Endothelial cell of umbilical vein (primary cell): ENCODE results near the gene TRAPPC4. TPM values are rescaled to one million over a fixed set of nuclear protein-coding genes. Genes with fewer than 3 reads are reported as not detected.

Experiments used
- BruUV-seq: library from RNA; stranded (reverse); fragments of 400-500 nt; replicated peaks from 2 replicates; lab custom pipeline; 2021; lab: Mats Ljungman, UMichigan
- CTCF ChIA-PET: fragments of 300-600, 350-600 bp; sonication (Branson Sonifier 250); formaldehyde crosslinking; loops from one replicate; lab custom pipeline; 2021; ENCODE audit warnings: antibody characterized with exemption, inconsistent platforms; lab: Charles Lee
- POLR2A ChIA-PET: fragments of 300-600, 350-600 bp; sonication (Branson Sonifier 250); formaldehyde crosslinking; loops from one replicate; lab custom pipeline; 2021; ENCODE audit warnings: antibody characterized with exemption, inconsistent platforms; lab: Charles Lee
- DNase-seq: peaks from one replicate; pipeline ENCODE4 v3.0.0-alpha.2; 2011; ENCODE audit warnings: low read depth, low spot score
- FAIRE-seq: peaks from 2 replicates; lab custom pipeline; 2011; peaks lifted over from hg19 to GRCh38; lab: Jason Lieb, UNC
- H2AFZ ChIP-seq: 2 replicates; pipeline ENCODE4 v1.6.0; 2012; ENCODE audit warnings: low read depth, low read length, control low read depth, inconsistent platforms
- H3K27ac ChIP-seq: 2 replicates; pipeline ENCODE4 v1.5.1; 2011; ENCODE audit warnings: low read depth, mild to moderate bottlenecking, control low read depth, low read length, moderate library complexity; ENCODE audit not compliant: insufficient read depth
- H3K27me3 ChIP-seq, 2 experiments: 2 replicates each; pipeline versions ENCODE4 v1.6.0 to v1.6.1; 2011; ENCODE audit warnings: low read length in 2 of 2, mixed read lengths in 1 of 2; ENCODE audit not compliant: control insufficient read depth in 2 of 2, insufficient read depth in 2 of 2
- H3K36me3 ChIP-seq, 2 experiments: 2 replicates in 1 of 2; 3 replicates in 1 of 2; pipeline ENCODE4 v1.5.1; 2011; ENCODE audit warnings: low read length in 2 of 2, mild to moderate bottlenecking in 1 of 2, moderate library complexity in 1 of 2; ENCODE audit not compliant: control insufficient read depth in 2 of 2, insufficient read depth in 2 of 2; ENCODE audit errors: extremely low read depth in 1 of 2
- H3K4me1 ChIP-seq: 3 replicates; pipeline ENCODE4 v1.5.1; 2011; ENCODE audit warnings: mild to moderate bottlenecking, low read length; ENCODE audit not compliant: control insufficient read depth, insufficient read depth; ENCODE audit errors: extremely low read depth
- H3K4me2 ChIP-seq: 2 replicates; pipeline ENCODE4 v1.6.1; 2011; ENCODE audit warnings: low read length, control low read depth, mixed read lengths; ENCODE audit not compliant: insufficient read depth
- H3K4me3 ChIP-seq, 3 experiments: fragments of 200-600 bp in 1 of 3; sonication (generic), shearing (Covaris generic) in 1 of 3; replicated peaks in 1 of 3; 2 replicates each; pipeline ENCODE4 v1.5.1; 2011 to 2016; ENCODE audit warnings: control low read depth in 3 of 3, low read length in 3 of 3, mild to moderate bottlenecking in 2 of 3, inconsistent platforms in 1 of 3, low read depth in 1 of 3, moderate library complexity in 1 of 3; ENCODE audit not compliant: insufficient read depth in 1 of 3
- H3K79me2 ChIP-seq: 2 replicates; pipeline ENCODE4 v1.6.0; 2012; ENCODE audit warnings: low read length, inconsistent platforms; ENCODE audit not compliant: control insufficient read depth, insufficient read depth
- H3K9ac ChIP-seq: replicated peaks from 2 replicates; pipeline ENCODE3; 2011; ENCODE audit warnings: low read length, control low read depth; ENCODE audit not compliant: insufficient read depth; ENCODE audit errors: extremely low read depth
- H3K9me1 ChIP-seq: replicated peaks from 3 replicates; pipeline ENCODE4 v1.6.0; 2011; ENCODE audit warnings: mild to moderate bottlenecking, low read length; ENCODE audit not compliant: control insufficient read depth, insufficient read depth; ENCODE audit errors: extremely low read depth
- H3K9me3 ChIP-seq: replicated peaks from 2 replicates; pipeline ENCODE4 v1.5.1; 2012; ENCODE audit warnings: low read length, inconsistent platforms; ENCODE audit not compliant: control insufficient read depth, insufficient read depth
- H4K20me1 ChIP-seq: replicated peaks from 2 replicates; pipeline ENCODE3; 2011; ENCODE audit warnings: mild to moderate bottlenecking, low read length; ENCODE audit not compliant: control insufficient read depth, insufficient read depth; ENCODE audit errors: extremely low read depth
- EZH2 ChIP-seq: IDR thresholded peaks from 2 replicates; pipeline ENCODE4 v1.6.1; 2012; ENCODE audit warnings: borderline replicate concordance, low read depth, mild to moderate bottlenecking, moderate library complexity, low read length, inconsistent platforms; ENCODE audit not compliant: severe bottlenecking
- FOS ChIP-seq: IDR thresholded peaks from 2 replicates; pipeline ENCODE4 v1.6.1; 2011; ENCODE audit warnings: mild to moderate bottlenecking, low read length, moderate library complexity, borderline replicate concordance; ENCODE audit not compliant: insufficient read depth
- GATA2 ChIP-seq: IDR thresholded peaks from 2 replicates; pipeline ENCODE4 v1.7.0; 2011; ENCODE audit warnings: low read depth, mild to moderate bottlenecking, moderate library complexity, mixed read lengths, low read length; ENCODE audit not compliant: insufficient read length, insufficient read depth
- JUN ChIP-seq: IDR thresholded peaks from 2 replicates; pipeline ENCODE4 v1.6.1; 2011; ENCODE audit warnings: borderline replicate concordance, low read depth; ENCODE audit not compliant: insufficient read length, insufficient read depth
- MYC ChIP-seq: IDR thresholded peaks from one replicate; pipeline ENCODE4 v1.6.1; 2011; ENCODE audit warnings: mild to moderate bottlenecking, low read depth, low read length
- POLR2A ChIP-seq: IDR thresholded peaks from 2 replicates; pipeline ENCODE4 v1.6.1; 2012; ENCODE audit warnings: low read depth, mild to moderate bottlenecking, control low read depth, low read length
- POLR2AphosphoS5 ChIP-seq: IDR thresholded peaks from 2 replicates; pipeline ENCODE4 v1.6.1; 2012; ENCODE audit warnings: low read depth, mild to moderate bottlenecking, control low read depth, low read length, moderate library complexity; ENCODE audit not compliant: insufficient read depth
- dilution Hi-C: fragments of 300-500 bp; cut with MboI; formaldehyde crosslinking; loops from one replicate; pipeline ENCODE4 v1.15.0; 2019; ENCODE audit warnings: low sequenced_read_pairs; ENCODE audit not compliant: extremely low pct_ligation_motif_present
- intact Hi-C: fragments of 100-400 bp; cut with micrococcal nuclease; formaldehyde crosslinking; loops from one replicate; pipeline ENCODE4 v1.10.0; 2022
- polyA plus RNA-seq, 4 experiments: library from polyadenylated mRNA; depleted of rRNA in 3 of 4; stranded (reverse) in 3 of 4; unstranded in 1 of 4; fragments of >200 nt; gene quantifications; 2 replicates each; pipeline versions ENCODE4 v1.2.1 to v1.2.3, GENCODE V29; 2011 to 2012; ENCODE audit warnings: missing spikeins in 1 of 4
- total RNA-seq: library from RNA; stranded (reverse); gene quantifications from 2 replicates; pipeline ENCODE4 v1.2.3, GENCODE V29; 2021
- TF ChIP-seq, protein P1 (sequence below), 2 donors: IDR thresholded peaks; 1 replicate in 1 of 2; 2 replicates in 1 of 2; pipeline ENCODE4 v1.5.1; 2011; ENCODE audit warnings: low read length in 2 of 2, mild to moderate bottlenecking in 2 of 2, moderate library complexity in 2 of 2, control low read depth in 1 of 2, inconsistent platforms in 1 of 2, low read depth in 1 of 2; ENCODE audit not compliant: insufficient read depth in 1 of 2; ENCODE audit errors: extremely low read depth in 1 of 2
- TF ChIP-seq, protein P2 (sequence below): IDR thresholded peaks from 2 replicates; pipeline ENCODE4 v1.6.1; 2011; ENCODE audit not compliant: insufficient read depth, insufficient read length

TRAPPC4 gene
- total and polyA plus RNA-seq, 2 donors (not counting 3 experiments of a cell fraction or from before 2014, with no cell fraction given), result 64.2 to 224 TPM

DNA sequence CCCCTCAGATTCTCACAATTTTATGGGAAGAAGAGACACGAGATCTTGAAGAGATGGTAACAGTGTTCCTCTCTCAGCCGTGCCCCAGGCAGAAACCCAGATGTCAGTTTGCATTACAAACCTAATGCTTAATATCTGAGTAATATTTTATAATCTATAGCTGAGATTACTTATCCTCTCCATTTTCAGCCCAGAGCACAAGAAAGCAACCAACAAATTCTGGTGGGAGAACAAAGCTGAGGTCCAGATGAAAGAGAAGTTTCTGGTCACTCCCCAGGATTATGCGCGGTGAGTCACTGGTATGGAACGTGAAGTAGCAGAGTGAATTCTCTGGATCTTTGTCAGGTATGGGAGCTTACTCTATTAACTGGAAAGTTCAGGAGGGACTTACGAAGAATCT, 19.7 kb upstream of the TRAPPC4 start:
- ChIA-PET CTCF (interaction anchor here (0.6 to 1.0 kb wide), 2 partner anchors 20 to 420 kb away, joined by 3 to 4 read pairs; partner anchors contain the start of gene TRAPPC4), POLR2A (interaction anchor here (0.6 kb wide), 1 partner anchor 86 kb away, joined by 3 read pairs; no protein-coding TSS in a partner anchor)
- TF ChIP-seq GATA2 (no peak), FOS (peak; percentile 65), JUN (peak; percentile 41)
- Histone ChIP-seq H3K36me3 (peaks cover 2 to 6% of the 10 kb centered on the region in 2 experiments), H3K9me1 (no peaks in the 10 kb centered on the region), H3K4me2 (peak overlapping the region; percentile 82), H3K9me3 (no peaks in the 10 kb centered on the region), H3K79me2 (peaks cover 8% of the 10 kb centered on the region), H3K27ac (peak overlapping the region; percentile 26), H3K4me3 (peak overlapping the region; percentile 61 to 81 (median 62)), H4K20me1 (no peaks in the 10 kb centered on the region), H3K9ac (peak overlapping the region; percentile 50), H2AFZ (peak overlapping the region; percentile 46), H3K27me3 (no peaks in the 10 kb centered on the region), H3K4me1 (peaks cover 18% of the 10 kb centered on the region)
- dilution Hi-C loops (no loop called here), intact Hi-C loops (loop anchor here (1.0 to 5.0 kb wide), 2 partner anchors 19 to 58 kb away; partner anchors contain the start of genes HYOU1, RPS25 and TRAPPC4)
- no TSS peak for BruUV-seq
- DNase-seq (peak; percentile 39), FAIRE-seq (peak; percentile 95)

GRCh38 chr11:119000906-119001305, 17.7 kb upstream of the TRAPPC4 start:
- POLR2A ChIA-PET, result no interaction called here
- no peaks in the 10 kb centered on the region for H3K9me1 ChIP-seq
- H3K9me3 ChIP-seq, result no peaks in the 10 kb centered on the region
- dilution Hi-C loops (no loop called here), intact Hi-C loops (no loop called here)
- H3K27ac ChIP-seq, result no peak overlapping the region
- BruUV-seq, result no TSS peak
- H3K4me1 ChIP-seq, result peaks cover 18% of the 10 kb centered on the region
- peaks cover 2 to 6% of the 10 kb centered on the region in 2 experiments for H3K36me3 ChIP-seq
- H3K4me2 ChIP-seq, result no peak overlapping the region
- no peak for FAIRE-seq
- DNase-seq, result no peak
- peaks cover 8% of the 10 kb centered on the region for H3K79me2 ChIP-seq
- CTCF ChIA-PET, result no interaction called here
- no peaks in the 10 kb centered on the region for H4K20me1 ChIP-seq
- no peak overlapping the region for H2AFZ ChIP-seq
- no peaks in the 10 kb centered on the region for H3K27me3 ChIP-seq
- no peak overlapping the region for H3K4me3 ChIP-seq
- TF ChIP-seq JUN (no peak), GATA2 (no peak), MYC (no peak), EZH2 (no peak), POLR2A (no peak), FOS (no peak), POLR2AphosphoS5 (no peak)
- TF ChIP-seq, protein P1, sequence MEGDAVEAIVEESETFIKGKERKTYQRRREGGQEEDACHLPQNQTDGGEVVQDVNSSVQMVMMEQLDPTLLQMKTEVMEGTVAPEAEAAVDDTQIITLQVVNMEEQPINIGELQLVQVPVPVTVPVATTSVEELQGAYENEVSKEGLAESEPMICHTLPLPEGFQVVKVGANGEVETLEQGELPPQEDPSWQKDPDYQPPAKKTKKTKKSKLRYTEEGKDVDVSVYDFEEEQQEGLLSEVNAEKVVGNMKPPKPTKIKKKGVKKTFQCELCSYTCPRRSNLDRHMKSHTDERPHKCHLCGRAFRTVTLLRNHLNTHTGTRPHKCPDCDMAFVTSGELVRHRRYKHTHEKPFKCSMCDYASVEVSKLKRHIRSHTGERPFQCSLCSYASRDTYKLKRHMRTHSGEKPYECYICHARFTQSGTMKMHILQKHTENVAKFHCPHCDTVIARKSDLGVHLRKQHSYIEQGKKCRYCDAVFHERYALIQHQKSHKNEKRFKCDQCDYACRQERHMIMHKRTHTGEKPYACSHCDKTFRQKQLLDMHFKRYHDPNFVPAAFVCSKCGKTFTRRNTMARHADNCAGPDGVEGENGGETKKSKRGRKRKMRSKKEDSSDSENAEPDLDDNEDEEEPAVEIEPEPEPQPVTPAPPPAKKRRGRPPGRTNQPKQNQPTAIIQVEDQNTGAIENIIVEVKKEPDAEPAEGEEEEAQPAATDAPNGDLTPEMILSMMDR (IDR thresholded peaks at IDR 0.05; ENCODE audit: extremely low read depth in 1 of 2, insufficient read depth in 1 of 2, low read depth in 1 of 2, low read length in 2 of 2), result no peak
- TF ChIP-seq, protein P2, sequence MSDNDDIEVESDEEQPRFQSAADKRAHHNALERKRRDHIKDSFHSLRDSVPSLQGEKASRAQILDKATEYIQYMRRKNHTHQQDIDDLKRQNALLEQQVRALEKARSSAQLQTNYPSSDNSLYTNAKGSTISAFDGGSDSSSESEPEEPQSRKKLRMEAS, result no peak
- no peak overlapping the region for H3K9ac ChIP-seq
